GM18498 (cell line): ENCODE data around the gene WNT16.
"Not testable (repeated sequence)": the region's sequence is repeated elsewhere in the genome, so short reads cannot be mapped to it uniquely, and the experiment has no call there.

Experiments
- ATAC-seq: cut with Tn5 transposase; IDR thresholded peaks from one replicate; pipeline ENCODE4 v1.9.1; 2021; ENCODE audit warnings: mild to moderate bottlenecking, moderate library complexity; ENCODE audit not compliant: unreplicated experiment

Gene WNT16, protein sequence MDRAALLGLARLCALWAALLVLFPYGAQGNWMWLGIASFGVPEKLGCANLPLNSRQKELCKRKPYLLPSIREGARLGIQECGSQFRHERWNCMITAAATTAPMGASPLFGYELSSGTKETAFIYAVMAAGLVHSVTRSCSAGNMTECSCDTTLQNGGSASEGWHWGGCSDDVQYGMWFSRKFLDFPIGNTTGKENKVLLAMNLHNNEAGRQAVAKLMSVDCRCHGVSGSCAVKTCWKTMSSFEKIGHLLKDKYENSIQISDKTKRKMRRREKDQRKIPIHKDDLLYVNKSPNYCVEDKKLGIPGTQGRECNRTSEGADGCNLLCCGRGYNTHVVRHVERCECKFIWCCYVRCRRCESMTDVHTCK

DNA sequence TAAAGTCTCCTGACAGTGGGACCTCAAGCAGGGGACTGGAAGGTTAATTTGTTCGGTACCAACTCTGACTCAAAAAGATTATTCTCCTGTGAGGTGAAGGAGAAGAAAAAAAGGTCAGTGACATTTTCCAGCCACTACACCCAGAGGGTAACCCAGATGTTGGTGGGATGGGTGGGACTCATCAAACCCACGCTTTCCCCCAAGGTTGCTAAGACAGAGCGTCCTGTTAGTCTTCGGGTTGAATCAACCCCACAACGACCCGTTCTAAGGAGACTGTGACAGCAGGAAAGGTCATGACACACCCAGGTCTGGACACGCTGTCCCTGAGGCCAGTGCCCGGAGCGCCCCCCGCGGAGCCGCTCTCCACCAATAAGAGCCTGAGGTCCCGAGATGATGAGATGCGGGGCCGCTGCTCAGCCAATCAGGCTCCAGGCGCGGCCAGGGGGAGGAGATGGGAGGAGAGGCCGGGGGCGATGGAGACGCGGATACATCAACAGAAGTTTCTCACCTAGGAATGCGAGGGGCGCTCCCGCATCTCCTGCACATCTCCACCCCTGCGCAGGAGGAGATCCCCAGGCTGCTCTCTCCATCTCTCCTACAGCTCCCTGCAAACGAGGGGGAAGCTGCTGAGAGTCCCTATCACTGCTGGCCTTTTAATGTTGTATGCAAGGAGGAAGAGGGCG lies at the start of gene WNT16:
Gene WNT16, plus strand, starts transcription at position 493 of the 683 bp plus-strand sequence. CDS start 293 bp downstream, outside the sequence.
- peak; percentile 24 for ATAC-seq

GRCh38 chr7:121279060-121279620 lies 49.7 kb upstream of the WNT16 start:
- ATAC-seq, result no peak

- ATAC-seq, result no peak
Measured at GRCh38 chr7:121279822-121280221, 49.0 kb upstream of the WNT16 start.

DNA sequence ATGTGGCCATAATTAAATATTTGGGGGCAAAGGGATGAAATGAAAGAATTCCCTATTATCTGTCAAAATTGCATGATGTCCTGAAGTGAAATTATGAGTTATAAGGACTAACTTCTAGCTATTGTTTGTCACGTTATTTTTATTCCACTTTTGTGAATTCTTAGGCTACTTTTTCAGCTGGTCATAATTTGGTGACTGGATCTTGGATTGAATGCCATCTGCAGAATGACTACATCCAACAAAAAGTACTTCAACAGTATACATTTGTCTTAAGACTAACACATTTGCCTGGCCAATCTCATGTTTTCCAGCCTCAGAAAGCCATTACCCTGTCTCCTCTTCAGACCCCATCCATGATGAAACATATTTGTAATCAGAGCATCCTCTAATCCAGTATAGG lies 48.1 kb upstream of the WNT16 start:
- no peak for ATAC-seq

DNA sequence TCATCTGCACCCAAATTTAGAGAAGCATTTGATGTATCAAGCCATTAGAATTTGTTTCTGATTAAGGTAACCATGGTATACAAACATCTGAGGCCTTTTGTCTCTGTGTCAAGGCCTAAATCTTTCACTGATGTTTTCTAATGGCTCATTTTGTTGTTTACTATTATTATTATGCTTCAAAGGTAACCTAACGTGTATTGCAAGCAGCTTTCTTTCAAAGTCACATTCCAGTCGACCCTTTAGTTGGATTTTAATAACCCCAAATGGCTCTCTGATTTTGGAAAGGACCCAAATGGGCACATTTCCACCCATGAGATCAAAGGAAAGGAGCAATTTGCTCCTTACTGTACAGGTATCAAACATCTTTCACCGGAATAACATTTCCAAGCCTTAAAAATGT lies 46.7 kb upstream of the WNT16 start:
- ATAC-seq, result no peak

- ATAC-seq, result no peak
Measured at GRCh38 chr7:121285066-121285667, 43.6 kb upstream of the WNT16 start.

GRCh38 chr7:121286186-121286585 lies 42.6 kb upstream of the WNT16 start:
- ATAC-seq, result no peak

DNA sequence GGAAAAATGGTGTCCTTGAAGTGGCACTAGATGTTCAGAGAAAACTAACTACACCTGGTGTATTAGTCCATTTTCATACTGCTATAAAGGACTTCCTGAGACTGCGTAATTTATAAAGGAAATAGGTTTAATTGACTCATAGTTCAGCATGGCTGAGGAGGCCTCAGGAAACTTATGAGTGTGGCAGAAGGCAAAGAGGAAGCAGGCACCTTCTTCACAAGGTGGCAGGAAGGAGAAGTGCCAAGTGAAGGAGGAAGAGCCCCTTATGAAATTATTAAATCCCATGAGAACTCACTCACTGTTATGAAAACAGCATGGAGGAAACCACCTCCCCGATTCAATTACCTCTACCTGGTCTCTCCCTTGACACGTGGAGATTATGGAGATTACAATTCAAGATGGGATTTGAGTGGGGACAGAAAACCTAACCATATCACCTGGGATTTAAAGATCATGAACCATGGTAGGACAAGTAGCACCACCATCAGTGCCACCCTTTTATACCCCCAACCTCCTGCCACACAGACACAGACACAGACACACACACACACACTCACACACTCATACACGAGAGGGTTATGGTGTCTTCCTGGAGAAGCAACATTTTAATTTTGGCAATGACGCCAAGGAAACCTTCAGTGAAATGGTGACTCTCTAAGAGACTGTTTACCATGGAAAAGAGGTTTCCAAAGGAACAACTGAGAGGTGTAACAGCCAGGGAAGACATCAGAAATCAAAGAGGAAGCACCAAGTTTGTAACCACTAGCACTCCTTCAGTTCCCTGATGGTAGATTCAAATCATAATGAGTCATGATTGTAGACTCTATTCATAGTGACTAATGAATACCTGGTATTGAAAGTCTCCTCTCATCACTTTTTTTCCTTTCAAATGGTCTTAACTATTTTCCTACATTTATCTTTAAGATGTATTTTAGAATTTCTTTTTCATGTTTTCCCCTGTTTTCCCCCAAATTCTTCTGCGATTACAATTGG lies 41.8 kb upstream of the WNT16 start:
- ATAC-seq, result no peak

- no peak for ATAC-seq
Measured at GRCh38 chr7:121288894-121289293, 39.9 kb upstream of the WNT16 start.

GRCh38 chr7:121289930-121290329 lies 38.9 kb upstream of the WNT16 start:
- ATAC-seq, result not testable (repeated sequence)

- no peak for ATAC-seq
Measured at GRCh38 chr7:121294448-121294992, 34.3 kb upstream of the WNT16 start.

GRCh38 chr7:121297843-121298242 lies 31.0 kb upstream of the WNT16 start:
- ATAC-seq, result no peak

- ATAC-seq, result no peak
Measured at GRCh38 chr7:121298831-121299239, 30.0 kb upstream of the WNT16 start.

DNA sequence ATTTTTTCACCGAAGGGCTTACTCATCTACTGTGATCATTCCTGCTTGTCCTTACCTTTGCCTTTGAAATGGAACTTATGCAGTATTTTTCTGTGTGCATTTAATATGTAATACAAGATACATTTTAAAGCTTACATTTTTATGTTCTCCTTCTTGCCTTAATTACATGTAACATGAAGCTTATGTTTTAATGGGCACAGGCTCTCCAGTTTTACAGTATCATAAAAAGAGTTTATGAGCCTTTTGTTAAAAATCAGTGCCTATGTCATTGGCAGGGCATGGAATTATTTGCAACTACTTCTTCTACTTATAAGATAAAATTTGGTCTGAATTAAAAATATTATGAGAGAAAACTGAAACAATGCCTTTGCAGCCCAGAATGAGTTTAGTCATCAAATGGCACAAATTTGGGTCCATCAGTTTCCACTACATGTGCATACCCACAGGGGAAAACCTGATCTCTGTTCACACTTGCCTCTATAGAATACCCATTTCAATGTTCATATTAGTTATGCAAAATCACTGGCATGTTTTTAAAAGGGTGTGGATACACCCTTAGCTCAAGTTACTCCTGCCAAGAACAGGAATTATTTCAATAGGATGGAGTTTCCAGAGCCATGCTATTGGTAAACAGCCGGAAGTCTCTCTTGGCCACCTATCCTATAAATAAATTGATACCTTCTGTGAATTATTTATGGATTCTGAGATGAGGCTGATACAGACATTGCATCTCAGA lies 27.9 kb upstream of the WNT16 start:
- no peak for ATAC-seq

GRCh38 chr7:121301446-121302213 lies 27.2 kb upstream of the WNT16 start:
- ATAC-seq, result no peak

- ATAC-seq, result peak; percentile 91
Measured at GRCh38 chr7:121302214-121302745, 26.5 kb upstream of the WNT16 start.

DNA sequence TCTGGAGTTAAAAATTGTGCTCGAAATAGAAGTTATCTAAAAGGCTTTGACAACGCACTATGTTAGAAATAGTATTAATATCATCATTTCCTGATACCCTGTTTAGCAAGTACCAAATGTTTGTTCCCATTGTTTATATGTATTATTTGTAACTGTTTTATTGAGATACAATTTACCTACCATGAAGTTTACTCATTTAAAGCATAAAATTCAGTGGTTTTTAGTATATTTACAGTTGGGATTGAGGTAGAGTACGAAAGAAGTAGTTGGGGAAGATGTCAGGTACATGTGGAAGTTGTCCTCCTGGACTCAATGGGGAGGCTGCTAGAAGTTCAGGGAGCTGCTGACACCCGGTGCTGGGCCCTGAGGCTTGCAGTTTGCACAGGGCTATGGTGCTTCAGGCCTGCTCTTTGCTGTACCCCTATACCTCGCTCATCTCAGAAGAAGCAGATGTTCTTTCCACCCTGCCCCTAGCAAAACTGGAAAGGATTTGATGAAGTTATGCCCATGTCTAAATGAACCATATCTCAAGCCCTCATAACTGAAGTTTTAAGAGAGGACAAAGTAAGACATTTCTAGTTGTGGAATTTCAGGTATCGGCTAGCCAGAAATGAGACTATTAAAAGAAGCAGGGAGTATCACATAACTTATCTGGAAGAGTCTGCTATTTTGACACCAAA lies 25.2 kb upstream of the WNT16 start:
- no peak for ATAC-seq

GRCh38 chr7:121304102-121304658 lies 24.6 kb upstream of the WNT16 start:
- ATAC-seq, result no peak
